ENCODE data around the gene TIGD3. TPM values are rescaled to one million over a fixed set of nuclear protein-coding genes. Genes with fewer than 3 reads are reported as not detected.

Gene TIGD3
- total RNA-seq, 1 donor = 0.27 TPM

GRCh38 chr11:65404210-65404609, 49.7 kb downstream of the TIGD3 start:
- no peak for DNase-seq (ENCODE audit: low read depth)
- no peak overlapping the region for H3K4me3 ChIP-seq (ENCODE audit: low read depth, low read length)
- no peak for TF ChIP-seq CTCF (IDR thresholded peaks at IDR 0.05; ENCODE audit: insufficient read depth, low read length)

GRCh38 chr11:65404638-65405339, 50.2 kb downstream of the TIGD3 start:
- TF ChIP-seq CTCF (IDR thresholded peaks at IDR 0.05; ENCODE audit: insufficient read depth, low read length) = no peak
- H3K4me3 ChIP-seq (ENCODE audit: low read depth, low read length) = no peak overlapping the region
- no peak for DNase-seq (ENCODE audit: low read depth)

Other genes with a start within 250 kb of the TIGD3 start
- gene TM7SF2, start 242.9 kb upstream of the TIGD3 start, total RNA-seq (ENCODE audit: low replicate concordance) = 9.2 and 10.0 TPM in 2 replicates
- 9.9 and 30.4 TPM in 2 replicates for gene ZNHIT2, start 237.1 kb upstream of the TIGD3 start, total RNA-seq (ENCODE audit: low replicate concordance)
- 239 and 640 TPM in 2 replicates for gene FAU, start 232.6 kb upstream of the TIGD3 start, total RNA-seq (ENCODE audit: low replicate concordance)
- 24.2 and 34.7 TPM in 2 replicates for gene MRPL49, start 232.4 kb upstream of the TIGD3 start, total RNA-seq (ENCODE audit: low replicate concordance)
- gene SYVN1, start 220.2 kb upstream of the TIGD3 start, total RNA-seq (ENCODE audit: low replicate concordance) = 10.4 and 24.3 TPM in 2 replicates
- gene SPDYC, start 184.5 kb upstream of the TIGD3 start, total RNA-seq (ENCODE audit: low replicate concordance) = not detected in 2 replicates
- gene CAPN1, start 172.8 kb upstream of the TIGD3 start, total RNA-seq (ENCODE audit: low replicate concordance) = 43.2 and 164 TPM in 2 replicates
- 8.7 and 32.4 TPM in 2 replicates for gene POLA2, start 92.8 kb upstream of the TIGD3 start, total RNA-seq (ENCODE audit: low replicate concordance)
- gene CDC42EP2, start 39.9 kb upstream of the TIGD3 start, total RNA-seq (ENCODE audit: low replicate concordance) = 4.7 and 28.0 TPM in 2 replicates
- gene DPF2, start 20.9 kb upstream of the TIGD3 start, total RNA-seq (ENCODE audit: low replicate concordance) = 46.4 and 75.9 TPM in 2 replicates
- 0.41 and 5.8 TPM in 2 replicates for gene SLC25A45, start 27.9 kb downstream of the TIGD3 start, total RNA-seq (ENCODE audit: low replicate concordance)
- gene FRMD8, start 31.9 kb downstream of the TIGD3 start, total RNA-seq (ENCODE audit: low replicate concordance) = 42.7 and 172 TPM in 2 replicates
- gene NEAT1, start 68.0 kb downstream of the TIGD3 start, total RNA-seq (ENCODE audit: low replicate concordance) = 527 and 883 TPM in 2 replicates
- 10,787 and 27,374 TPM in 2 replicates for gene MALAT1, start 144.3 kb downstream of the TIGD3 start, total RNA-seq (ENCODE audit: low replicate concordance)
- gene SCYL1, start 170.3 kb downstream of the TIGD3 start, total RNA-seq (ENCODE audit: low replicate concordance) = 32.1 and 76.8 TPM in 2 replicates
- 47.3 and 147 TPM in 2 replicates for gene LTBP3, start 203.6 kb downstream of the TIGD3 start, total RNA-seq (ENCODE audit: low replicate concordance)
- gene ZNRD2, start 215.7 kb downstream of the TIGD3 start, total RNA-seq (ENCODE audit: low replicate concordance) = 27.2 and 48.0 TPM in 2 replicates
- 5.6 and 21.6 TPM in 2 replicates for gene FAM89B, start 217.8 kb downstream of the TIGD3 start, total RNA-seq (ENCODE audit: low replicate concordance)
- 52.2 and 58.5 TPM in 2 replicates for gene EHBP1L1, start 221.3 kb downstream of the TIGD3 start, total RNA-seq (ENCODE audit: low replicate concordance)
- gene KCNK7, start 241.0 kb downstream of the TIGD3 start, total RNA-seq (ENCODE audit: low replicate concordance) = 0.09 and 0.65 TPM in 2 replicates